GM11168 (cell line): Measurements from ENCODE around the gene FCHO1.

ENCODE experiments used
- in situ Hi-C: fragments of 300-500 bp; cut with MboI; formaldehyde crosslinking; loops from one replicate; pipeline ENCODE4 v1.12.0; 2022; ENCODE audit warnings: low sequenced_read_pairs; ENCODE audit not compliant: unreplicated experiment

The FCHO1 gene

DNA sequence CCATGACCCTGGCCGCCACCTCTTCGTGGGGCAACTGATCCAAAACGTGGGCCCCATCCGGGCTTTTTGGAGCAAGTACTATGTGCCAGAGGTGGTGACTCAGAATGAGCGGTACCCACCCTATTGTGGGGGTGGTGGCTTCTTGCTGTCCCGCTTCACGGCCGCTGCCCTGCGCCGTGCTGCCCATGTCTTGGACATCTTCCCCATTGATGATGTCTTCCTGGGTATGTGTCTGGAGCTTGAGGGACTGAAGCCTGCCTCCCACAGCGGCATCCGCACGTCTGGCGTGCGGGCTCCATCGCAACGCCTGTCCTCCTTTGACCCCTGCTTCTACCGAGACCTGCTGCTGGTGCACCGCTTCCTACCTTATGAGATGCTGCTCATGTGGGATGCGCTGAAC is 60.4 kb downstream of the FCHO1 start:
- in situ Hi-C loops = no loop called here

DNA sequence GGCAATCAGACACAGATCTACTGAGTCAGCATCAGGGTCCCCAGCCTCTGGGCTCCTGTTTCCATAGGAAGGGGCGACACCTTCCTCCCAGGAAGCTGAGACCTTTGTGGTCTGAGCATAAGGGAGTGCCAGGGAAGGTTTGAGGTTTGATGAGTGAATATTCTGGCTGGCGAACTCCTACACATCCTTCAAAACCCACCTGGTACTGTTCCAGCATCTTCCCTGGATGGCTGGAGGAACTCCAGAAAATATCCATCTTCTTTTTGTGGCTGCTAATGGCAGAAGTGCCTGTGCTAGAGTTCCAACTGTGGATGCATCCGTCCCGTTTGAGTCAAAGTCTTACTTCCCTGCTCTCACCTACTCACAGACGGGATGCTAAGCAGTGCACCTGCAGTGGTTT is 60.8 kb downstream of the FCHO1 start:
- in situ Hi-C loops = no loop called here

DNA sequence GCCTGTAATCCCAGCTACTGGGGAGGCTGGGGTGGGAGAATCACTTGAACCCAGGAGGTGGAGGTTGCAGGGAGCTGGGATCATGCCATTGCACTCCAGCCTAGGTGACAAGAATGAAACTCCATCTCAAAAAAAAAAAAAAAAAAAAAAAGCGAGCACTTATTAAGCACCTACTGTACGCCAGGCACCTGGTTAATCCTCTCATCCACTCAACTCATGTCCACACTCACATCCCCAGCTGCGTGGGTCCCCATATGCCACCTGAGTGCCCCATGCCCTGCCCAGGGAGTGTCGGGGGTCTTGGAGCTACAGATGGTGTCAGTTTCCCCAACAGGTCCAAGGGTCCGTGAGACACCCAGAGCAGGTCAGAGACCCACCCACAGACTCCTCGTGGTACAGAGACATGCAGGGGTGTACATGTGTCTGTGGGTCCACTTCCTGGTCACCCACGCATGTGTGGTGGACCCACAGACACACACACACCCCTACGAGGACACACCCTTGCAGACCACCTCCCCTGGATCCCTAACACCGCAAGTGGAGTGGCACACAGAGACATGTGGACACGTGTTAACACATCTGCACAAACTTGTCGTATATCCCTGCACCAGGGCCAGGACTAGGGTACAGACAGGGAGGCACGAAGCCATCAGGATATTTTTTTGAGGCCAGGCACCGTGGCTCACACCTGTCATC is 66.5 kb downstream of the FCHO1 start:
- in situ Hi-C loops = no loop called here

DNA sequence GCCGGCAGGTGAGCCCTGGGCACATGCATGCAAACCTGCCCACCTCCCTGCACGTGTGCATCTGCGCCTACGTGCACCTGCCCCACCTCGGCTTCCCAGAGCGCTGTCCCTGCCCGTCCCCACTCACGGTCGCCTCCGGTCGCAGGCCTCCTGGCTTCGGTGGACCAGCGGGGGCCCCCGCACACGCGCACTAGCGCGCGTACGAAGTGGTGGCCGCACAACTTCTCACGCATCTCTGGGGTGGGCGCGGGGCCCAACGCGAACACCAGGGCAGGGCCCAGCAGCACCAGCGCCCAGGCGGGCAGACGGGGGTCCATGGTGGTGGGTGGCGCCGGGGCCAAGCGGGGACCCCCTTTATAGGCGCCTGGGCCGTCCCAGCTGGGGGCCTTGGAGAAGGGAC is 69.9 kb downstream of the FCHO1 start, which contains the start of gene INSL3:
Gene INSL3 (minus strand): TSS at position 330 of the 400 bp plus-strand sequence. CDS start 13 bp downstream, at position 317.
- in situ Hi-C loops = no loop called here

DNA sequence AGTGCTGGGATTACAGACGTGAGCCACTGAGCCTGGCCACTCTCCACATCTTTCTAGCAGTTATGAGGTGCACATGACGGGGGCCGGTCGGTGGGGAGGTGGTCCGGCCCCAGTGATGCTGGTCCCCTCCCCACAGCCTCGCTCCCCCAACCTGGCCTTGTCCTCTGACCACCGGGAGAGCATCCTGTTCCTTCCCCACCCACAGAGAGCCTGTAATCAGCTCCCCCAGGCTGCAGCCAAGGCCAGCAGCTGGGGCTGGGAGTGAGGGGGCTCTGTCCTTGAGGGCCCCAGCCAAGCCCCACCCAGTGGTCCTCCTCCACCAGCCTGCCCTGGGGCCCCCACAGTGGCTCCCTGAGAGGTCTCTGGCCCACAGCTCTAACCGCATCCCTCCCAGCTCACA is 73.1 kb downstream of the FCHO1 start:
- in situ Hi-C loops = no loop called here

DNA sequence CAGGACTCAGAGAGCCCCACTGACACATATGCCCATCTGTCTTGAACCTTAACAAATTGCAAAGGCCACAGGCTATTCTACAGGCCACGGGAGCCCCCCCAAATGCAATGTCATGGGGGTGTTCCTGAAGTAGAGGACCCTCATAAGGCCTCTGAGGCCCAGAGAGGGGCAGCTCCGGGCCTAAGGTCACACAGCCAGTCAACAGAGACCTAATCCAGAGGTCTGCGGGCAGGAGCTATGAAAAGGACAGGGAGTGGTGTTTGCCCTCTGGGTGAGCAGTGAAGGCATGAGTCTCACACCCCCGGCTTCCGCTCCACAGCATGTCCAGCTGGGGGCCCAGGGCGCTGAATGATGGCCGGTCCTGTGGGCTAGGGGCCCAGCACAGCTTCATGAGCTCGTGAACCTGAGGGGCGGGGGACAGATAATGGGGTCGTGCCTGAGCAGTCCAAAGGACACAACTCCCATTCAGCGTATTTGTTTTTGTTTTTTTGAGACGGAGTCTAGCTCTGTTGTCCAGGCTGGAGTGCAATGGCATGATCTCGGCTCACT is 75.3 kb downstream of the FCHO1 start:
- in situ Hi-C loops = no loop called here

DNA sequence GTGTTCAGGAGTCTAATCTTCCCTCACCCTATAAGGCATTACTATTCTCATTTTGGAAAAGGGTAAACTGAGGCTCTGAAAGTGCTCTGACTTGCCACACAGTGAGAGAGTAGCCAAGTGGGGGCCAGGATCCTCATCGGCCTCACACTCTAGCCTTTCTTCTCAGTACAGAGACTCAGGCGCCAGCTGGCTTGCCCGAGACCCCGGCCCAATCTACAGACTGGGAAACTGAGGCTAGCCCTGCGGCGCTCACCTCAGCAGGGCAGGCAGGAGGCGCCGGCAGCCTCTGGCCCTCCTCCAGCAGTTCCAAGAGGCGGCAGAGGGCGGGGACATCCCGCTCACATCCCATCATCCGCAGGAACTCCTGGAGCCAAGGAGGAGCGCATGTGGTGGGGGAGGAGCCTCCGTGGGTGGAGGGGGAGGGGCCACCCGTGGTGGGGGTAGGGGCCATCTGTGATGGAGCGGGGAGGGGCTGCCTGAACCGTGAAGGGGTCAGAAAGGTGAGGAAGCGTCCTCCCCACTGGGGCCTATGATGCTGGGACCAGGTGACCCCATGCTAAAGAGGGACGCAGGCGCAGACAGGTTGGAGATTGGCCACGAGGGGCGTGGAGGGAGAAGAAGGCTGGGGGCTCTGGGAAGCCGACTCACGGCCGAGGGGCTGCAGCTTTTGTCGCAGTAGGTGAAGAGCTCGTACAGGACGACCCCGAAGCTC is 78.7 kb downstream of the FCHO1 start:
- in situ Hi-C loops = no loop called here

DNA sequence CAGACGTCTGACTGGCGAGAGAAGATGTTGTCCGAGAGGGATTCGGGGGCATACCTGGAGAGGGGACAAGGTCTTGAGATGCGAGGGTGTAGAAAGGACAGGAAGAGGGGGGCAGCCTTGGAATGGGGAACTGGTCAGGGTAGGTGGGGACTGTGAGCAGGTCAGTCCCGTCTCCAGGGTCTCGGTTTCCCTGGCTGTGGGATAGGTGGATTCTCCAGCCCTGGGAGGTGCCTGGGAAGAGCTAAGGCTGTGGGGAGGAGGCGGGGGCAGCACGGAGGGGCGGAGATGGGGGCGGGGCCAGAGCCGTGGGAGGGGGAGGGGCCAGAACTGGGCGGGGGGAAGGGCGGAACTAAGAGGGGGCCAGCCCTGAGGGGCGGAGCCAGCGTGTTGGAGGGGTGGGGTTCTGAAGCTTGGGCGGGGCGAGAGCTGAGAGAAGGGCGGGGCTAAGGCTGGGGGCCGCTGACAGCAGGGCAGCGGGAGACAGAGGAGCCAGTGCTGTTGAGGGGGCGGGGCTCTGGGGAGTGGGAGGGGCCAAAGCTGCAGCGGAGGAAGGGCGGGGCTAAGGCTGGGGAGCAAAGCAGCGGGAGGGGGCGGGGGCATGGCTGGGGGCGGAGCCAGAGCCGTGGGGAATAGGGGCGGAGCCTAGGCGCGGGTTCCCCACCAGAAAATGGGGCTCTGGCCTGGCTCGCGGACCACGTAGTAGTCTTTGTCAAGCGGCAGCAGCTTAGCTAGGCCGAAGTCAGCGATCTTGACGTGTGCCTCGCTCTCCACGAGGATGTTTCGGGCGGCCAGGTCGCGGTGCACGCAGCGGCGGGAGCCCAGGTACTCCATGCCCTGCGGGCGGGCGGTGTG is 79.5 kb downstream of the FCHO1 start:
- in situ Hi-C loops = no loop called here

DNA sequence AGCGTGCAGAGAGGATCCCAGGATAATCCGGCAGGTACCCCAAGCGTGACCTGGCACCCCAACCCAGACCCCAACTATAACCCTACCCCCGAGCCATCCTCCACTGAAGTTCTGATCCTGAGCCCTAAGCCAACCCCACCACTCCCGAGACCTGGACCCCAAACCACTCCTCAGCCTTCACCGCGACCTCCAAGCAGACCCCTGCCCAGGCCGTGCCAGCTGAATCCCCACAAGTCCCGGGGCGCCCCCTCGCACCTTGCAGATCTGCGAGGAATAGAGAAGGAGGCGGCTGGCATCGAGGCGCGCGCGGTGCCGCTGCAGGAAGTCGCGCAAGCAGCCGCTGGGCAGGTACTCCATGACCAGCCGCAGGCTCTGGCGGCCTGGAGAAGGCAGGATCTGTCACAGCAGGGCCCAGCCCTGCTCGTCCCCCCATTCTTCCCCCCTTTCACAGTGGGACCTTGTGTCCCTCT is 80.2 kb downstream of the FCHO1 start:
- in situ Hi-C loops = no loop called here

DNA sequence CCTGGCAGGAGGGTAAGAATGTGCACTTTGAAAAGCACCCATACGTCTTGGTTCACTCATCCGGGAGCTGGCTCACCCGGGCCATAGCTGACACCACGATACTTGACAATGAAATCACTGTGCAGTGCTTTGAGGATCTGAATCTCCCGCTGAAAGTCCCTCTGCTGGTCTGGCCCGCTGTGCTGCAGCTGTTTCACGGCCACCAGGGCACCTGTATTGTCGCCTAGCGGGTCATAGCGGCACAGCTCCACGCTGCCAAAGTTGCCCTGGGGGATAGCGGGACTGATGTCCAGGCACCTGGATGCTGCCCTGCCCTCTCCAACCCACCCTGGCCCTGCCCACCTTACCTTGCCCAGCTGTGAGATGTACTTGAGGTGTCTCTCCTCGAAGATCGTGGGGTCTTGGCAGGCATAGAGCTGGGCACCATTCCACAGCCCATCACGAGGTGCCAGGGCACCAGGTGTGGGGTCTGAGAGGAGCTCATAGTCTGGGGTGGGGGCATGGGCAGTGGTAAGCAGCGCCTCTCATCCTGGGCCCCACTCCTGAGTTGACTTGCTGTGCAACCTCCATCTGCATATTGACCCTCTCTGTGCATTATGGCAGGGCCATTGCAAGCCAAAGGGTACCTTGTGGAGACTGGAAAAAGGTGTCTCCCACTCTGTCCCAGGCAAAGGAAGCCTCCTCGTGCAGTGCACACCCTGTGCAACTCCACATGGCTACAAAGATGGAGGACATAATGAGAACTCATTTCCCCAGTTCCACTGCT is 81.3 kb downstream of the FCHO1 start:
- in situ Hi-C loops = no loop called here

DNA sequence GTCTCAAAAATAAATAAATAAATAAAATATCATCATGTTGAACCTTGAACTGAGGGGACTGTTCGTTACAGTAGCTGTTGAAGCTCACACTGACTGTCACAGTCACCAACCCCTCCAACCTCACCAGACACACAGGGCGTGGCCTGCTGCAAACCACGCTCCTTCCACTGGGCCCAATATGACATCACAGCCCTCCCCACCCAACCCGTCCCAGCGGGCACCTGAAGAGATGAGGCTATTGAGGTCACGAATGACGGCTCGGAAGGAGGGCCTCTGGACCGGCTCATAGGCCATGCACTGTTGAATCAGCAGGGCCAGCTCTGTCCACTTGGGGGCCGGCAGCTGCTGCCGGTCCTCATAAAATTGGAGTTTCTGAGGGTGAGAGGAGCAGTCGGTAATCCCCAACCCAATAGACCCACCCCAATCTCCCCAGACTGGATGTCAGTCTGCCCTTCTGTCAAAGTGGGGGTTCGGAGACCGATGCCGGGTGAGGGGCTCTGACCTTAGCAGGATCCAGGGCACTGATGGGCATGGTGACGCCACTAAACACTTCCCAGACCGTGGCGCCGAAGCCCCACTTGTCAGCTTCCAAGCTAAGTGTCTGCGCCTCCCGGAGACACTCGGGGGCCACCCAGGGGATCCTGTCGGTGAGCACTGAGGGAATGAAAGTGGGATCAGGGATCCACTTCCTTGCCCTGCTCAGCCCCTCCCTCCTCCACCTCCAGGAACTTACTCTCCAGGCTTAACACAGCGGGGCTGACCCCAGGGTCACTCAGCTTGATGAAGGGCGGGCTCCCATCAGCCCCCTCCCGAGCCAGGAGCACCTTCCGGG is 83.3 kb downstream of the FCHO1 start:
- in situ Hi-C loops = no loop called here

DNA sequence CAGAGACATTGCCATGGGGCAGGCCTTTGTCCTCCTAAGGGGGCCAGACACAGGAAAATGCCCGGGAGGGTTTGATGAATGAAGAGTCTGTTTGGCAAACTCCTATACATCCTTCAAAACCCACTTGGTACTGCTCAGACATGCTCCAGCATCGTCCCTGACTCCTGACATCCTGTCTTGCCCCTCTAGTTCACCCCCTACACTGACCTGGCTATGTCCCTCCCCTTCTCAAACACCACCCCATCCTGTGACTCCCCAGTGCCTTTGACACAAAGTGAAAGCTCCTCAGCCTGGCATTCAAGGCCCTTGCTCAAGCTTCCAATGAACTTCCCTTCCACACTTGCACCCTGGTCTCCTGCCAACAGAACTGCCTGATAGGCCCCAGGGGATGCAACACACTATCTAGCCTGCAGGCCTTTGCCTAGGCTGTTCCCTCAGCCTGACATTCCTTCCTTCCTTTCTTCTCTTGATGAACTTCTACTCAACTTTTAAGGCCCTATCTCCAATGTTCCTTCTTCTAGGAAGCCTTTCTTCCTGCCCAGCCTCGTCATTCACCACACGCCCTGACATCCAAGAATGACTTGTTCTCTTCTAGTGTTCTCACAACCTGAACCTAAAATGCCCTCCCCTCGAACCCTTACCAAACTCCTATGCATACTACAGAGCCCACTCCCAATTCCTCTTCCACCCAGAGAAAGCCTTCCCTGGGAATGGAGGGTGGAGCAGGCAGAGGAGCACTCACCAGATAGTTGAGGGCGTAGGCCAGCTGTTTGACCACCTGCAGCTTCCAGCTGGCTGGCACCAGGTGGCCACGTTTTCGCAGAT is 84.1 kb downstream of the FCHO1 start:
- in situ Hi-C loops = no loop called here

DNA sequence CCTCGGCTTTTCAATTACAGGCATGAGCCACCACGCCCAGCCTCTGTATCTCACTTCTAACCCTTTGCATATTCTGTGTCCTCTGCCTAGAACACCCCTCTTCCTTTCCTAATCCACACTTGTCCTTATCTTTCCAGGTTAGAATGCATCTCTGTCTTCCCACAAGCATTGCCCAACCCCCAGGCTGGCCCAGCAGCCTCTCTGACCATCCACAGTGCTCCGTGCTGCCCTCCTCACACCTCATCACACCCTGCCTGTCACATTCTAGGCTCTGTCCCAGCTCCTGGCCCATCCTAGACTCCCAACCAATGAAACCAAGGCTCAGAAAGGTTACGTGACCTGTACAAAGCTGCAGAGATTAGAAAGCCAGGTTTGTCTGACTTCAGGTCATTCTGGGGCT is 85.3 kb downstream of the FCHO1 start:
- in situ Hi-C loops = no loop called here

DNA sequence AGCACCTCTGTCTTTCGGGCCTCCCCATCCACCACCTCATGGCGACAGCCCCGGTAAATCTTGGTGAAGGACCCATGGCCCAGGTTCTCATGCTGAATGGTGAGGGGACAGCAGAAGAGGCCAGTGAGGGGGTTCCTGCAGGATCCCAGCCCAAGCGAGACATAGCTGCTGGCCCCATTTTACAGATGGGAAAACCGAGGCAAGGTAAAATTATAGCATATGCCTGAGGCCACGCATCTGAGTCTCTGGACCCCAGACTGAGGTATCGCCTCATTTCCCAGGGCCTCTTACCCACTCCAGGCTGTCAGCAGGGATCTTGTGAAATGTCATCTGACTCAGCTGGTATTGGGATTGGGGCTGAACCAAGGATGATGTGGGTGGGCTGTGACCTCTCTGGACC is 86.7 kb downstream of the FCHO1 start:
- in situ Hi-C loops = no loop called here
